Upper lobe of left lung (tissue), 6 donors: ENCODE data around the gene MMP20. TPM values are rescaled to one million over a fixed set of nuclear protein-coding genes. Genes with fewer than 3 reads are reported as not detected.

Source experiments
- ATAC-seq, 2 donors: fragments of 200-7000 bp; cut with Tn5 transposase; one replicate each; pipeline ENCODE4 v1.9.1; 2022; ENCODE audit warnings: mild to moderate bottlenecking in 2 of 2, moderate library complexity in 2 of 2; ENCODE audit not compliant: low FRiP score in 2 of 2
- DNase-seq, 2 donors: peaks; one replicate each; pipeline ENCODE4 v3.0.0-alpha.2; 2019 to 2020
- H3K27ac ChIP-seq, 4 donors: fragments of 200-600 bp; sonication (generic); one replicate each; pipeline ENCODE4 v1.5.1; 2016 to 2019
- H3K27me3 ChIP-seq, 4 donors: fragments of 200-600 bp; sonication (generic); one replicate each; pipeline ENCODE4 v1.5.1; 2017 to 2019
- H3K36me3 ChIP-seq, 4 donors: fragments of 200-600 bp; sonication (generic); one replicate each; pipeline ENCODE4 v1.5.1; 2016 to 2019
- H3K4me1 ChIP-seq, 4 donors: fragments of 200-600 bp; sonication (generic); one replicate each; pipeline ENCODE4 v1.5.1; 2018 to 2019
- H3K4me3 ChIP-seq, 4 donors: fragments of 200-600 bp; sonication (generic); one replicate each; pipeline ENCODE4 v1.5.1; 2017 to 2019; ENCODE audit warnings: mild to moderate bottlenecking in 2 of 4, moderate library complexity in 1 of 4
- H3K9me3 ChIP-seq, 4 donors: fragments of 200-600 bp; sonication (generic); one replicate each; pipeline ENCODE4 v1.5.1; 2018 to 2019
- CTCF ChIP-seq, 6 experiments: fragments of 450-650 bp in 4 of 6; fragments of 200-600 bp in 2 of 6; sonication (generic) in 2 of 6; IDR thresholded peaks; one replicate each; pipeline ENCODE4 v1.5.1; 2016 to 2019; ENCODE audit warnings: antibody characterized with exemption in 6 of 6
- EP300 ChIP-seq, 4 donors: sonication (generic); formaldehyde crosslinking; IDR thresholded peaks; one replicate each; pipeline ENCODE4 v1.5.1; 2017; ENCODE audit warnings: antibody characterized with exemption in 4 of 4, control low read depth in 2 of 4
- POLR2A ChIP-seq, 4 donors: fragments of 450-650 bp; IDR thresholded peaks; one replicate each; pipeline ENCODE4 v1.5.1; 2016 to 2017; ENCODE audit warnings: antibody characterized with exemption in 4 of 4, mild to moderate bottlenecking in 2 of 4
- POLR2AphosphoS5 ChIP-seq, 2 donors: sonication (generic); formaldehyde crosslinking; IDR thresholded peaks; one replicate each; pipeline ENCODE4 v1.5.1; 2017; ENCODE audit warnings: antibody characterized with exemption in 2 of 2
- whole genome bisulfite sequencing, 2 donors: methylation state at CpG; one replicate each; pipeline ENCODE4 v1.1.5; 2017 to 2018; 5-methylcytosine and 5-hydroxymethylcytosine counted together
- total RNA-seq, 6 donors: library from RNA; depleted of rRNA in 4 of 6; stranded (reverse); fragments of >200 nt in 4 of 6; gene quantifications; one replicate each; pipeline versions ENCODE4 v1.1.0 to v1.2.1, GENCODE V29; 2016 to 2021
- donor health status: DM: no; HTN: no; CAD: no; lungs with moderate emphysema.
- donor health status: DM: no; HTN: yes; CAD: no; lungs with severe emphysema.

Gene MMP20
- total RNA-seq, 6 donors from 2014 or later = not detected

DNA sequence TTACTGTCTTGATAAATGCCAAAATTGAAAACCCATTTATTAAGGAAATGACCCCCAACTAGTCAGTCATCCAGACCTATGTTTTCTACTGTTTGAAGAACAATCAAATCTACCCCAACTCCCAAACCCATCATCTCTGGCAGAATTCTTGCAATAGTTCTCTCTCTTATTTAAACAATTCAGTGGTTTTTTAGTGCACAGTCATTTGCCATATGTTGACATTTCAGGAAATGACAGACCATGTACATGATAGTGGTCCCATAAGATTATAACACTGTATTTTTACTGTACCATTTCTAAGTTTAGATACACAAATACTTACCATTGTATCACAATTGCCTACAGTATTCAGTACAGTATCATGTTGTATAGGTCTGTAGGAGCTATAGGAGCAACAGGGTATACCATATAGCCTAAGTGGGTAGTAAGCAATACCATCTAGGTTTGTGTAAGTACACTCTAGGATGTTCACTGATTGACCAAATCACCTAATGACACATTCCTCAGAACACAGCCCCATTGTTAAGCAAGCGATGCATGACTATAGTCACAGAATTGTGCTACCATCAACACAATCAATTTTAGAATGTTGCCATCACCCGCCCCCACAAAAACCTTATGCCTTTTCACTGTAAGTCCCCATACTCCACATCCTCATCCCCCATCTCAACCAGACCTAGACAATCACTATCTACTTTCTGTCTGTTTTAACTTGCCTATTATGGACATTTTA lies 41.8 kb downstream of the MMP20 start:
- TF ChIP-seq POLR2AphosphoS5 (IDR thresholded peaks at IDR 0.05) (no peak), POLR2A (IDR thresholded peaks at IDR 0.05) (no peak), CTCF (IDR thresholded peaks at IDR 0.05) (no peak), EP300 (IDR thresholded peaks at IDR 0.05) (no peak)
- DNase-seq (no peak), ATAC-seq (no peak)
- Histone ChIP-seq H3K4me1 (no peaks in the 10 kb centered on the region), H3K9me3 (no peaks in the 10 kb centered on the region), H3K4me3 (no peak overlapping the region), H3K27me3 (no peaks in the 10 kb centered on the region), H3K36me3 (no peaks in the 10 kb centered on the region), H3K27ac (no peak overlapping the region)
- 90 to 97% methylated on average over 2 of the region's 2 CpGs for WGBS, 2 donors

GRCh38 chr11:102582140-102582539 lies 43.0 kb downstream of the MMP20 start:
- DNase-seq (no peak), ATAC-seq (no peak)
- Histone ChIP-seq H3K4me3 (no peak overlapping the region), H3K27ac (no peak overlapping the region), H3K9me3 (no peaks in the 10 kb centered on the region), H3K4me1 (peaks cover 0 to 4% (median 0%) of the 10 kb centered on the region in 4 donors), H3K36me3 (no peaks in the 10 kb centered on the region), H3K27me3 (no peaks in the 10 kb centered on the region)
- TF ChIP-seq POLR2AphosphoS5 (IDR thresholded peaks at IDR 0.05) (no peak), POLR2A (IDR thresholded peaks at IDR 0.05) (no peak), CTCF (IDR thresholded peaks at IDR 0.05) (no peak), EP300 (IDR thresholded peaks at IDR 0.05) (no peak)
- 71 to 86% methylated on average over 1 of the region's 1 CpG for WGBS, 2 donors

GRCh38 chr11:102581066-102581465 lies 44.1 kb downstream of the MMP20 start:
- no peaks in the 10 kb centered on the region for H3K9me3 ChIP-seq
- ATAC-seq = no peak
- TF ChIP-seq EP300 (IDR thresholded peaks at IDR 0.05) (no peak), POLR2A (IDR thresholded peaks at IDR 0.05) (no peak), CTCF (IDR thresholded peaks at IDR 0.05) (no peak), POLR2AphosphoS5 (IDR thresholded peaks at IDR 0.05) (no peak)
- no peak overlapping the region for H3K4me3 ChIP-seq
- H3K4me1 ChIP-seq = peaks cover 0 to 4% (median 0%) of the 10 kb centered on the region in 4 donors
- H3K36me3 ChIP-seq = no peaks in the 10 kb centered on the region
- H3K27me3 ChIP-seq = no peaks in the 10 kb centered on the region
- no peak overlapping the region for H3K27ac ChIP-seq
- no peak for DNase-seq
- WGBS, 2 donors = 89 to 96% methylated on average over 4 of the region's 4 CpGs

- H3K27ac ChIP-seq = no peak overlapping the region
- peaks cover 0 to 4% (median 0%) of the 10 kb centered on the region in 4 donors for H3K4me1 ChIP-seq
- H3K9me3 ChIP-seq = no peaks in the 10 kb centered on the region
- no peaks in the 10 kb centered on the region for H3K36me3 ChIP-seq
- H3K27me3 ChIP-seq = no peaks in the 10 kb centered on the region
- ATAC-seq (no peak), DNase-seq (no peak)
- WGBS, 2 donors = 77 to 80% methylated on average over 3 of the region's 3 CpGs
- H3K4me3 ChIP-seq = no peak overlapping the region
- TF ChIP-seq POLR2AphosphoS5 (IDR thresholded peaks at IDR 0.05) = no peak
Observed at GRCh38 chr11:102580185-102580951, 44.8 kb downstream of the MMP20 start.

GRCh38 chr11:102577723-102578122 lies 47.4 kb downstream of the MMP20 start:
- H3K27me3 ChIP-seq = no peaks in the 10 kb centered on the region
- H3K4me3 ChIP-seq = no peak overlapping the region
- H3K9me3 ChIP-seq = no peaks in the 10 kb centered on the region
- no peaks in the 10 kb centered on the region for H3K36me3 ChIP-seq
- TF ChIP-seq EP300 (IDR thresholded peaks at IDR 0.05) = no peak
- no peak for TF ChIP-seq CTCF (IDR thresholded peaks at IDR 0.05)
- TF ChIP-seq POLR2A (IDR thresholded peaks at IDR 0.05) = no peak
- TF ChIP-seq POLR2AphosphoS5 (IDR thresholded peaks at IDR 0.05) = no peak
- H3K27ac ChIP-seq = no peak overlapping the region
- WGBS, 2 donors = 71 to 81% methylated on average over 2 of the region's 2 CpGs
- peaks cover 0 to 4% (median 0%) of the 10 kb centered on the region in 4 donors for H3K4me1 ChIP-seq
- ATAC-seq (no peak), DNase-seq (no peak)
